Measurements from ENCODE around the gene DLG1.

The DLG1 gene

GRCh38 chr3:197335428-197336132 is 37.2 kb upstream of the DLG1 start:
- DNase-seq (ENCODE audit: low read depth, low spot score) = no peak
- TF ChIP-seq CTCF (IDR thresholded peaks at IDR 0.05; ENCODE audit: low read depth, low read length) = no peak
- no peak overlapping the region for H3K4me3 ChIP-seq (ENCODE audit: low read depth, low read length)
- in situ Hi-C loops (cut with HindIII; ENCODE audit: low sequenced_read_pairs) = no loop called here

GRCh38 chr3:197333901-197334639 is 35.7 kb upstream of the DLG1 start:
- TF ChIP-seq CTCF (IDR thresholded peaks at IDR 0.05; ENCODE audit: low read depth, low read length) = no peak
- in situ Hi-C loops (cut with HindIII; ENCODE audit: low sequenced_read_pairs) = no loop called here
- no peak for DNase-seq (ENCODE audit: low read depth, low spot score)
- H3K4me3 ChIP-seq (ENCODE audit: low read depth, low read length) = no peak overlapping the region

GRCh38 chr3:197331131-197331530 is 32.7 kb upstream of the DLG1 start:
- no peak overlapping the region for H3K4me3 ChIP-seq (ENCODE audit: low read depth, low read length)
- peak; percentile 22 for TF ChIP-seq CTCF (IDR thresholded peaks at IDR 0.05; ENCODE audit: low read depth, low read length)
- in situ Hi-C loops (cut with HindIII; ENCODE audit: low sequenced_read_pairs) = no loop called here
- no peak for DNase-seq (ENCODE audit: low read depth, low spot score)

GRCh38 chr3:197329382-197329781 is 31.0 kb upstream of the DLG1 start:
- in situ Hi-C loops (cut with HindIII; ENCODE audit: low sequenced_read_pairs) = no loop called here
- H3K4me3 ChIP-seq (ENCODE audit: low read depth, low read length) = no peak overlapping the region
- no peak for TF ChIP-seq CTCF (IDR thresholded peaks at IDR 0.05; ENCODE audit: low read depth, low read length)
- DNase-seq (ENCODE audit: low read depth, low spot score) = no peak

GRCh38 chr3:197328198-197328597 is 29.8 kb upstream of the DLG1 start:
- H3K4me3 ChIP-seq (ENCODE audit: low read depth, low read length) = no peak overlapping the region
- no peak for DNase-seq (ENCODE audit: low read depth, low spot score)
- in situ Hi-C loops (cut with HindIII; ENCODE audit: low sequenced_read_pairs) = no loop called here
- no peak for TF ChIP-seq CTCF (IDR thresholded peaks at IDR 0.05; ENCODE audit: low read depth, low read length)

GRCh38 chr3:197327701-197328100 is 29.3 kb upstream of the DLG1 start:
- no peak for TF ChIP-seq CTCF (IDR thresholded peaks at IDR 0.05; ENCODE audit: low read depth, low read length)
- H3K4me3 ChIP-seq (ENCODE audit: low read depth, low read length) = no peak overlapping the region
- peak; percentile 40 for DNase-seq (ENCODE audit: low read depth, low spot score)
- in situ Hi-C loops (cut with HindIII; ENCODE audit: low sequenced_read_pairs) = no loop called here
